ENCODE measurements around the gene PARP3.
"Not testable (repeated sequence)": the region's sequence is repeated elsewhere in the genome, so short reads cannot be mapped to it uniquely, and the experiment has no call there.

DNA sequence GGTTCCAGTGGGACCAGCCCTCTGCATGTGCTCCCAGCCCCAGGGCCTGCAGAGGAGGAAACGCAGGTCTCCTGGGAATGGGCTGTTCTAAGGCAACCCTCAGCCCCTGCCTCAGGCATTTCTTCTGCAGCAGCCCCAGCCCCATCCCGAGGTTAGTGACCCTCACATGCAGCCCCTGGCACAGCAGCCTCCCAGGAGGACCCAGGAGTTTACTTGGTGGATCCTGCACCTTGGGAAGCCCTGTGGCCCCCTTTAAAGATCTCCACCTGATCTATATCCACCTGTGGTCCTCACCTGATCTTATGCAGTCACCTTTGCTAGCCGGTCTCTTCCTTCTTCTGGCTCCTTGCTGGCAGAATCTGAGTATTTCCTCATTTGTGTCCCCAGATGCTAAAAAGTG is 13.2 kb upstream of the PARP3 start:
- TF ChIP-seq, protein P1, sequence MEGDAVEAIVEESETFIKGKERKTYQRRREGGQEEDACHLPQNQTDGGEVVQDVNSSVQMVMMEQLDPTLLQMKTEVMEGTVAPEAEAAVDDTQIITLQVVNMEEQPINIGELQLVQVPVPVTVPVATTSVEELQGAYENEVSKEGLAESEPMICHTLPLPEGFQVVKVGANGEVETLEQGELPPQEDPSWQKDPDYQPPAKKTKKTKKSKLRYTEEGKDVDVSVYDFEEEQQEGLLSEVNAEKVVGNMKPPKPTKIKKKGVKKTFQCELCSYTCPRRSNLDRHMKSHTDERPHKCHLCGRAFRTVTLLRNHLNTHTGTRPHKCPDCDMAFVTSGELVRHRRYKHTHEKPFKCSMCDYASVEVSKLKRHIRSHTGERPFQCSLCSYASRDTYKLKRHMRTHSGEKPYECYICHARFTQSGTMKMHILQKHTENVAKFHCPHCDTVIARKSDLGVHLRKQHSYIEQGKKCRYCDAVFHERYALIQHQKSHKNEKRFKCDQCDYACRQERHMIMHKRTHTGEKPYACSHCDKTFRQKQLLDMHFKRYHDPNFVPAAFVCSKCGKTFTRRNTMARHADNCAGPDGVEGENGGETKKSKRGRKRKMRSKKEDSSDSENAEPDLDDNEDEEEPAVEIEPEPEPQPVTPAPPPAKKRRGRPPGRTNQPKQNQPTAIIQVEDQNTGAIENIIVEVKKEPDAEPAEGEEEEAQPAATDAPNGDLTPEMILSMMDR (IDR thresholded peaks at IDR 0.05) = not testable (repeated sequence)
- not testable (repeated sequence) for TF ChIP-seq POLR2A (IDR thresholded peaks at IDR 0.05)

Measured in uterus (tissue), 2 donors.